Measurements from ENCODE around the gene IQCE. TPM values are rescaled to one million over a fixed set of nuclear protein-coding genes. Genes with fewer than 3 reads are reported as not detected.

Gene IQCE
- total and polyA plus RNA-seq, 2 donors (not counting 1 experiment from before 2014, with no cell fraction given): 3.5 to 9.5 TPM

- H3K4me1 ChIP-seq (ENCODE audit: control insufficient read depth in 2 of 2, insufficient read depth in 2 of 2, low read length in 2 of 2): peaks cover 0 to 5% of the 10 kb centered on the region in 2 donors
- H3K4me3 Mint-ChIP-seq: no peak overlapping the region
- no peak overlapping the region for H3K27ac ChIP-seq (ENCODE audit: low read length in 2 of 2)
- H2AFZ ChIP-seq (ENCODE audit: insufficient read depth, low read depth, low read length, poor library complexity, severe bottlenecking): no peak overlapping the region
- H3K9me3 ChIP-seq (ENCODE audit: control extremely low read depth in 1 of 3, control insufficient read depth in 2 of 3, insufficient read depth in 1 of 3, low read length in 2 of 3): no peaks in the 10 kb centered on the region
- POLR2A ChIA-PET: interaction anchor here (1.0 kb wide), 1 partner anchor 33 kb away, joined by 4 read pairs; no protein-coding TSS in a partner anchor
- H3K9ac ChIP-seq (ENCODE audit: low read length): no peak overlapping the region
- no peak for TF ChIP-seq CTCF (IDR thresholded peaks at IDR 0.05)
- no peak for TF ChIP-seq EZH2 (IDR thresholded peaks at IDR 0.05; ENCODE audit: borderline replicate concordance, insufficient read depth, low read depth, low read length, poor library complexity, severe bottlenecking)
- CTCF ChIA-PET: interaction anchor here (1.5 kb wide), 1 partner anchor 124 kb away, joined by 3 read pairs; no protein-coding TSS in a partner anchor
- no peak overlapping the region for H3K27ac Mint-ChIP-seq
- peaks cover 7% of the 10 kb centered on the region for H3K4me1 Mint-ChIP-seq
- no peaks in the 10 kb centered on the region for H3K27me3 Mint-ChIP-seq
- H3K79me2 ChIP-seq (ENCODE audit: control insufficient read depth, insufficient read depth, low read length): no peaks in the 10 kb centered on the region
- no peaks in the 10 kb centered on the region for H4K20me1 ChIP-seq (ENCODE audit: control insufficient read depth, insufficient read depth, low read length, poor library complexity, severe bottlenecking)
- no peak overlapping the region for H3K4me3 ChIP-seq (ENCODE audit: control extremely low read depth in 1 of 5, extremely low read depth in 1 of 5, insufficient read depth in 1 of 5, low read depth in 2 of 5, low read length in 4 of 5)
- peaks cover 0 to 2% of the 10 kb centered on the region in 2 experiments for H3K36me3 ChIP-seq (replicated peaks in 1 of 2; ENCODE audit: control extremely low read depth in 1 of 2, control insufficient read depth in 1 of 2, extremely low read depth in 1 of 2, insufficient read depth in 2 of 2, low read length in 1 of 2)
- H3K4me2 ChIP-seq (replicated peaks; ENCODE audit: low read depth, low read length, poor library complexity, severe bottlenecking): no peak overlapping the region
- no peak for ATAC-seq (ENCODE audit: low read depth)
- no peaks in the 10 kb centered on the region for H3K27me3 ChIP-seq (replicated peaks in 1 of 4; ENCODE audit: control extremely low read depth in 1 of 4, control insufficient read depth in 3 of 4, insufficient read depth in 4 of 4, low read length in 3 of 4)
- 97% methylated on average over 15 of the region's 21 CpGs for WGBS (ENCODE audit: insufficient coverage)
- intact Hi-C loops (cut with micrococcal nuclease): no loop called here
- no peaks in the 10 kb centered on the region for H3K9me3 Mint-ChIP-seq (ENCODE audit: insufficient read depth)
- DNase-seq: no peak
These were observed 17.1 kb downstream of the IQCE start for GRCh38 chr7:2575733-2576340.

- DNase-seq (no peak), ATAC-seq (ENCODE audit: low read depth) (no peak)
- Histone ChIP-seq H3K4me2 (replicated peaks; ENCODE audit: low read depth, low read length, poor library complexity, severe bottlenecking) (no peak overlapping the region), H3K27ac (ENCODE audit: low read length in 2 of 2) (no peak overlapping the region), H3K9me3 (ENCODE audit: control extremely low read depth in 1 of 3, control insufficient read depth in 2 of 3, insufficient read depth in 1 of 3, low read length in 2 of 3) (no peaks in the 10 kb centered on the region), H4K20me1 (ENCODE audit: control insufficient read depth, insufficient read depth, low read length, poor library complexity, severe bottlenecking) (no peaks in the 10 kb centered on the region), H3K36me3 (replicated peaks in 1 of 2; ENCODE audit: control extremely low read depth in 1 of 2, control insufficient read depth in 1 of 2, extremely low read depth in 1 of 2, insufficient read depth in 2 of 2, low read length in 1 of 2) (peaks cover 0 to 2% of the 10 kb centered on the region in 2 experiments), H3K4me1 (ENCODE audit: control insufficient read depth in 2 of 2, insufficient read depth in 2 of 2, low read length in 2 of 2) (peaks cover 0 to 5% of the 10 kb centered on the region in 2 donors), H3K27me3 (replicated peaks in 1 of 4; ENCODE audit: control extremely low read depth in 1 of 4, control insufficient read depth in 3 of 4, insufficient read depth in 4 of 4, low read length in 3 of 4) (no peaks in the 10 kb centered on the region), H3K4me3 (ENCODE audit: control extremely low read depth in 1 of 5, extremely low read depth in 1 of 5, insufficient read depth in 1 of 5, low read depth in 2 of 5, low read length in 4 of 5) (no peak overlapping the region), H3K79me2 (ENCODE audit: control insufficient read depth, insufficient read depth, low read length) (no peaks in the 10 kb centered on the region), H3K9ac (ENCODE audit: low read length) (no peak overlapping the region), H2AFZ (ENCODE audit: insufficient read depth, low read depth, low read length, poor library complexity, severe bottlenecking) (no peak overlapping the region)
- Mint-ChIP-seq H3K4me1 (peaks cover 7% of the 10 kb centered on the region), H3K9me3 (ENCODE audit: insufficient read depth) (no peaks in the 10 kb centered on the region), H3K27ac (no peak overlapping the region), H3K27me3 (no peaks in the 10 kb centered on the region), H3K4me3 (no peak overlapping the region)
- ChIA-PET POLR2A (no interaction called here), CTCF (interaction anchor here (1.5 kb wide), 1 partner anchor 125 kb away, joined by 3 read pairs; no protein-coding TSS in a partner anchor)
- WGBS (ENCODE audit: insufficient coverage): 92% methylated on average over 31 of the region's 56 CpGs
- intact Hi-C loops (cut with micrococcal nuclease): no loop called here
- TF ChIP-seq CTCF (IDR thresholded peaks at IDR 0.05) (no peak), EZH2 (IDR thresholded peaks at IDR 0.05; ENCODE audit: borderline replicate concordance, insufficient read depth, low read depth, low read length, poor library complexity, severe bottlenecking) (no peak)
These were observed 18.1 kb downstream of the IQCE start for GRCh38 chr7:2576742-2577491.
